COLO668 (cell line): ENCODE measurements around the gene HOXC9.
A peak's percentile ranks its signal among the peaks of the same experiment; 100 is the strongest.

Experiments used
- DNase-seq: peaks from one replicate; lab custom pipeline; 2025; ENCODE audit not compliant: unreplicated experiment; lab: John Stamatoyannopoulos, UW

Gene HOXC9

GRCh38 chr12:53986686-53987483 lies 13.1 kb upstream of the HOXC9 start:
- no peak for DNase-seq

- DNase-seq: no peak
Observed at GRCh38 chr12:53987787-53988230, 12.2 kb upstream of the HOXC9 start.

DNA sequence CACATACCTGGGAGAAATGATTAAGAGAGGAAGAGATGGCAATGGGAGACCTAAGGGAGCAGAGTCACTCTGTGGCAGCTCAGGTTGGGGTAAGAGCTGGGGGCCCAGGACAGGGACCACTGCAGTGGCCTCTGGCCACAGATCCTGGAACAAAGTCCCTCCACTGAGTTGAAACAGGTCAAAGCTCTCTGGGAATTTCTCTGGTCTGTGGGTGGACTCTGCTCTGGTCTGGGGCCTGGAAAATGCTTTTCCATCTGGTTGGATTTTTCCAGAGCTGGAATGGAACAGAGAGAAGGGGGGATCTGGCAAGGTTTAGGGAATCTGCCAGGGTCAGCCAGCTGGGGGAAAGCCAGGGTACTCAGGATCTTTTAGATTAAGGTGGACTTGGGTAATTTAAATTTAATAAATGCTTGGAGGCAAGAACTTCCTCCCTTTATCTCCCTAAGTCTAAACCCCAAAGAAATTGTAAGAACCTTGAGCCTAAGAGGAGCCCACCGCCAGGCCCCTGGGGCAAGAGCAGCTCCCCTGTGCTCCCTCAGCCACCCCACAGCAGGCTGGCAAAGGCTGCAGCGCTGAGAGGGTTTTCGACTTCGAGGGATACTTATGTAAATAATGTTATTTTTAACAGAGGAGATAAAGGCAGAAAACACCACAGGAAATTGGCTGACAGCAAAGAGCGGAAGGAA lies 11.3 kb upstream of the HOXC9 start:
- no peak for DNase-seq

- peak; percentile 1 for DNase-seq
Observed at GRCh38 chr12:53989227-53990113, 10.5 kb upstream of the HOXC9 start.

- no peak for DNase-seq
Observed at GRCh38 chr12:53990311-53991076, 9.5 kb upstream of the HOXC9 start.

DNA sequence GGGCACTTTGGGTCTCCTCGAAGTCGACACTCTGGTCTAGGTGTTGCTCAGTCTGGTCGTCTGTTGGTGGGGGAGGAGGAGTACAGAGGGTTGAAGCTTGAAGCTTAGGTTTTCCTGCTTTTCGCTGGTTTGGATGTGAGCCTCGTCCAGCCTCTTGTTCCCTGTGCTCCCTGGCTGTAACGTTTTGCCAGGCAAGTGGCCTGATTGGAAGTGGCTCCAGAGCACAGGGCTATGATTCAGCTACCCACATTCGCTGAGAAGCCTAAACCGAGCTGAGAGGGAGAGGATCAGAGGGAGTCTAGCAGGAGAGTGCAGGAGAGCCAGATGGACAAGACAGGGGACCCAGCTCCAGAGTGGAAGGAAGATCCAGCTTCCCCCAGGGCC lies 8.9 kb upstream of the HOXC9 start:
- DNase-seq: no peak

DNA sequence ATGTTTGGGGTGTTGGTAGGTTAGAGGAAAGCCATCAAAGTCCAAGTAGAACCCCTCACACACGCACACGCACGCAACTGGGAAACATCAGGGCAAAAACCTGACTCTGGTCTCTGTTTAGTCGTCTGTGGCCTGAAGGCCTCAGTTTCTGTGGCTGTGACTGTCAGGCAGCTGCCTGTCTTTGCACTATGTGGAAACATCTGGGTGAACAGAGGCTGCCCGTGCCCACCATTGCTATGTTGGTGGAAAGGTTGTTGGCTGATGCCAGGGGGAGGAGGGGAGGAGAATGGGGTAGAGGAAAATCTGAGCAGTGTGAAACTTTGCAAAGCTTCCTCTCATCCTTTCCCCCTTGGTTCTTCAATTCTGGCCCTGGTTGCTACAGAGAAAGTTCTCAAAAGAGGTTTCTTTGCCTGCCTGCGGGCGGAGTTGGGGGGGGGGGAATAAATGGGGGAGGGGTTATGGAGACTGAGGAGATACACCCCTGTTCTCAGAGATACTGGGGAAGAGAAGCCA lies 7.5 kb upstream of the HOXC9 start:
- DNase-seq: no peak

DNA sequence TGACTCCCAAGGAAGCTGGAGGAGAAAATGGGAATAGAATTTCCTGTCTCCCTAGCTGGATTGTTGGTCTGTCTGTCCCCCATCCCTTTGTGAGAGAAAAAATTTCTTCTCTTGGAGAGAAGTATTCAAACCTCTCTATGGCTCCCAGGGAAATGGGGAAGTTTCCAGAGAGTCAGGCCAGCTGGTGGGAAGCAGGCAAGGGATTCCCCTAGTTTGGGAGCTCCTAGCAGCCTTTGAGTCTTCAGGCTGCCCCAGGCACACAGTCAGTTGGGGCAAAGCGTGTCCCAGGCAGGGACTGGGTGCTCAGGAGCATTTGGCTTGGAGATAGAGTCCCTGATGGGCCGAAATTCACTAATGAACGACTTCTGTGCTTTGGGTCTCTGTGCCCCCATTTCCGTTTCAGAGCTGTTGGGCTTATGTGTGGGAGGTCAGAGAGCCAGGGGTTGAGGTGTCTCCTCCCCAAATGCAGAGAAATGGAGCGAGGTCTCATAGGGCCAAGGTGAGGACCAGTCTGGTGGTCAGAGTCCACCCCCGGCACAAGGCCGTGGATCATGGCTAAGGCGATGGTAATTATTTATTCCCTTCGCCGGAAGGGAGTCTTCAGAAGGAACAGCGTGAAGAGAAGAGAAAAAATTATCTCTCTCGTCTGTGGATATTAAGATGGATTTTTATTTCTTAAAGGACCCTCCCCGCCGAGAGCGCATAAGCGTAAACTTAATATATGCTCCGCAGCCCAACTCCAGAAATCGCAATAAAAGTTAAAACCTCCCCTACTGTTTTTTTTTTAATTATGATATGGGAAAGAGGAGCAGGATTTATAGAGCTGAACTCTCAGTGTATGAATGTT lies 6.6 kb upstream of the HOXC9 start:
- no peak for DNase-seq

- DNase-seq: no peak
Observed at GRCh38 chr12:53994009-53994263, 6.0 kb upstream of the HOXC9 start.

DNA sequence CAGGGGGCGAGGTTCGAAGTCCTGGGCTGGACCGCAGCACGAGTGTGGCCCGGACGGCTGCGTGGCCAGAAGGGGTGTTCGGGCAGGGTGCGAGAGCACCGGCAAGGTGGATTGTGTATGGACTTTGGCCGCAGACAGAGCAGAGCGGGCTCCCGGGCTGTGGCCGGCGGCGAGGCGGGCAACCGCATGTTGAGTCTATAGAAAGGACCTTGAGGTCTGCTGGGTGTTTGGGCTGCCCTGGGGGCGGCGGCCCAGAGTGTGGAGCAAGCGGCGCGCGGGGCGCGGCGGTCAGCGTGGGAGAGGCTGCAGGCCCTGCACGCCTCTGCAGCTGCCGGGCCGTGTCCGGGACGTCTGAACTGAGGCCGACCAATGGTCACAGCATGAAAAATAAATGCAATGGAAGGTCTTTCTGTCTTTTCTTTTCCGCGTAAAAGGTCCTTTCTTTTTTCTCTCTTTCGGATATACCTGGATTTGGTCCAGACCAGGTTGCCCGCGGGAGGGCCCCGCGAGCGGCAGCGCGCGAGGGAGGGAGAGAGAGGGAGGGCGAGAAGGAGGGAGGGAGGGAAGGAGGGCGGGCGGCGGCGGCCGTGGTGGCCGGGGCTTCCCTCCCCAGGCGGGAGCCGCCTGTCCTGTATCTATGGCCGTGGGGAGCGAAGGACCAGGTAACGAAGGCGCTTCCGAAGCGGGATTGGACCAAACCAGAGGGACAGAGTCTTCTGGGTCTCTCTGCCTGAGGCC lies 5.5 kb upstream of the HOXC9 start:
- DNase-seq: peak; percentile 1

- no peak for DNase-seq
Observed at GRCh38 chr12:53995002-53995377, 5.0 kb upstream of the HOXC9 start.

GRCh38 chr12:53995378-53996239 lies 4.4 kb upstream of the HOXC9 start:
- peak; percentile 20 for DNase-seq

- no peak for DNase-seq
Observed at GRCh38 chr12:53996240-53997203, 3.4 kb upstream of the HOXC9 start.

GRCh38 chr12:53997204-53998109 lies 2.5 kb upstream of the HOXC9 start:
- DNase-seq: no peak

GRCh38 chr12:53998110-53998899 lies 1.7 kb upstream of the HOXC9 start:
- no peak for DNase-seq

- DNase-seq: no peak
Observed at GRCh38 chr12:53998900-53999236, 1.1 kb upstream of the HOXC9 start.
